Activated CD4-positive, alpha-beta T cell treated with anti-CD3 and anti-CD28 coated beads for 48 hours (primary cell): Measurements from ENCODE around the gene LDHB.
"Not testable (repeated sequence)": the region's sequence is repeated elsewhere in the genome, so short reads cannot be mapped to it uniquely, and the experiment has no call there.

Experiments
- DNase-seq: peaks from one replicate; pipeline ENCODE4 v3.0.0-alpha.2; 2020

The LDHB gene

DNA sequence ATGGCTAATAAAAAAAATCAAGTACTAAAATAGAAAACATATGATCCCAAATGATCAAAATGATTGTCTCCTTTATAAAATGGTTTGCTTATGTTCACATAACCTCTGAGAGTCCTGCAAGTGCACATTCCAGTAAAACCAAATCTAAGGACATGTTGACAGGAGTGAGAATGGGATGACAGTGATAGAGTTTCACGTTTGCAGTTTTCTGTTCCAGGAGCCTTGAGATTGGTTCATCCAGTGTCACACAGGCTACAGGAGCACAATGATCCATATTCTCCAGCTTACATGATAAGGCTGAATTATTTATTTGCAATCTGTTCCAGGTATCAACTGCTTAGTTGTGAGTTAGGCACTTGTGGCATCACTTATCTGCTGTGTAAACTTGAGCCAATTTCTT is 51.5 kb downstream of the LDHB start:
- no peak for DNase-seq

- DNase-seq = no peak
Observed at GRCh38 chr12:21604245-21605101, 53.2 kb downstream of the LDHB start, which contains the start of gene GYS2. TSS of gene GYS2 (minus strand) at chr12:21604847. CDS start at chr12:21604592, 255 bp downstream.

DNA sequence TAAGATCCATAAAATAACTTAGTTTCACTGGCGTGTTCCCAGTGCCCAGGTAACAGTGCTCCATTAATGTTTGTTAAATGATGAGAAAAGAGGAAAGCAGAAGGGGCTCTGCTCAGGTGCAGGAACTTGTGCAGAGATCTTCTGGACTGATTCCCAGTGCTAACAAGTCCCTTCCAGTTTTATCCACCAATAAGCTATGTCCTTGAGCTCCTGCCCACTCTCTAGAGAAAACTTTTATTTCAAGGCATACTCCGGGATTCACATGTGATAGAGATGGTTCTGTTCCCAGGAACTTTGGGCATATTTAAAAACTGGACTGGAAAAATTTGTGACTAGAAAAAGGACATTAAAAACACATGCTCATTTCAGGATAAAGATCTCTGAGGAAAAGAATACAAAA is 54.9 kb downstream of the LDHB start:
- DNase-seq = no peak

DNA sequence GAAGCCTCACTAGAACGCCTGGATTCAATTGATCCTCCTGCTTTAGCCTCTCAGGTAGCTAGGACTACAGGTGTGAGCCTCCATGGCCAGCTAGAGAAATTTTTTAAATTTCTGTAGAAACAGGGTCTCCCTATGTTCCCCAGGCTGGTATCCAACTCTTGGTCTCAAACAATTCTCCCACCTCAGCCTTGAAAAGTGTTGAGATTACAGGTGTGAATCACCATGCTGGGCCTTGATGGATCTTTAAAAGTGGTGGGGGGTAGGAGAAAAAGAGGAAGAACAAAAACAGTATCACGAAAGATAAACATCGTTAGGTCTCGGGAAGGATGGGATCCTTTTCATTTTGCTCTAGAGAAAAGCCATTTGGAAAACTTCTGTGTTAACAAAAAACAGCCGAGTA is 57.4 kb downstream of the LDHB start:
- DNase-seq = no peak

DNA sequence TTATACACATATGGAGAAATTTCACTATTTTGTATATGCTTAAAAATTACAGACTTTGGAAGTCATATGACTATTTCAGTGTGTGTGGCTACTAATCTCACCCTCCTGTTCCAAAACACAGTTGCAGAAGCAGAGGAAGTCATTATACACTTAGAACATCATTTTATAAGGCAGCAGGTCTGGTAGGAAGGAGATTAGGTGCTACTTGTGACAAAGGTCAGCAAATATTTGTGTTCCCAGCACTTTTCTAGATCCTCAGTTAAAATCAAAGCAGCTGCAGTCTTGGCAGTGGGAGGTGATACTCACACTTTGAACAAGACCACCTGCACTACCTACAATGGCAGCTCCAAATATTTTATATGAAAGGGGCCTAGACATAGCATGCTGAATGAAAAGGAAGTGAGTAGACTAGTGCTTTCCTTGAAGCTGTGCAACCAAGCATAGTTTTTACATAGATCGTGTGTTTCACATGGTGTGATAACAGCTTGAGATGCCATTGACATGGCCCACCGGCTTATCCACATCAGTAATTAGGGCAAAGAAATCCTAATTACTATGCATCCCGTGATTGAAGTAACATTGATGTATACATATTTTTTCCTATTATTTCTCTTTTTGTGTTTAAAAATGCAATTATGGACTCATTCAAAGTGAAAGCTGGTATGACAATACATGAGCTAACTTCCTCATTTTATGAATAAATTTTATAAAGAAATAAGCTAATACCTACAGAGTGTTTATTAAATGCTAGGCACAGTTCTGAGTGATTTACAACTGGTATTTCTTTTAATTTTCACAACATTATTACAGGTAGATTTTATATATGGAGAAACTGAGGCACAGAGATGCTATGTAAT is 58.3 kb downstream of the LDHB start:
- DNase-seq = no peak

GRCh38 chr12:21598651-21599050 is 59.0 kb downstream of the LDHB start:
- no peak for DNase-seq

DNA sequence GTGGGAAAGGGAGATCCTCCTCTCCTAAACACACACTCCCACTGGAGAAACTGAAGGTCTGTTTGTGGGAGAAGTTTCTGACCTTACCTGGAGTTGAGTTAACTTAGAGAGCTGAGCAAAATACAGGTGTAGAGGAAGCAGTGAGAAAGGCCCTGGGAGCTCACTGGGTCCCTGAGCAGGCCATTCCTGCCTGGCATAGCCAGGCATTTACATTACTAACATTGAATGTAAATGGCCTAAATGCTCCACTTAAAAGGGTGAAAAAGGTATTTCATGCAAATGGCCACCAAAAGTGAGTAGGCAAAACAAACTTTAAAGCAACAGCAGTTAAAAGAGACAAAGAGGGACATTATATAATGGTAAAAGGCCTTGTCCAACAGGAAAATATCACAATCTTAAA is 62.3 kb downstream of the LDHB start:
- not testable (repeated sequence) for DNase-seq

GRCh38 chr12:21585485-21585884 is 72.2 kb downstream of the LDHB start:
- no peak for DNase-seq
